ENCODE results near the gene ZDHHC24. TPM values are rescaled to one million over a fixed set of nuclear protein-coding genes. Genes with fewer than 3 reads are reported as not detected.

ZDHHC24 gene
- total RNA-seq, 1 donor from 2014 or later: 12.5 TPM

DNA sequence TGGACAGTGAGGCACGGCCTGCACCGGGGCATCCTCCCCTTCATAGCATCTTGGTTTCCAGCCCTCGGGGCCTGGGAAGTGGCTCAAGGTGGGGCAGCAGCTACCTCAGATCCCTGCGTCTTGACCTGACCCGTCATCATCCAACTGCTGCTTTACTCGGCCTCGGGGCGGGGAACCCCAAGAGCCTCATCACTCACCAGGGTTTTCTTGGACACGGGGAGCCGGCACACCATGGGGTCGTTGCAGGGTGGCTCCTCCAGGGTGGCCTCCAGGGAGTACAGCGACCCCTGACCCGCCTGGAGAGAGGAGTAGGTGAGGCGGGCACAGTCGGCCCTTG lies 21.9 kb upstream of the ZDHHC24 start:
- intact Hi-C loops (cut with micrococcal nuclease): no loop called here

DNA sequence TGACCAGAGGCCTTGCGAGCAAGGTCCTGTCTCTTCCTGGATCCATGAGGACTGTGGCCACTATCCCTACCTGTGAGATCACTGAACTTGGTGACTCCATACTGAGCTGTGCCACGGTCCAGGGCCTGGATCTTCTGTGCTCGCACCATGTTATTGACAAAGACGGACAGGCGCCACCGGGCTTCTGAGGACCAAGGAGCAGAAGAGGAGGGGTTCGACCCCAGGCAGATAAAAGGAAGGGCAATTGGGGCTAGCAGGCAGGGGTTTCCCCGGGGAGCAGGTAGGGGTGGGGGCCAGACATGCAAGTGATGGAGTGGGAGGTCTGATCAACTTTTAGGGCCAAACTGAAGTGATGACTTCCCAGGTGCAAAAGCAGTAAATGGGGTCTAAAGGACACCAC lies 20.4 kb upstream of the ZDHHC24 start:
- intact Hi-C loops (cut with micrococcal nuclease): no loop called here

DNA sequence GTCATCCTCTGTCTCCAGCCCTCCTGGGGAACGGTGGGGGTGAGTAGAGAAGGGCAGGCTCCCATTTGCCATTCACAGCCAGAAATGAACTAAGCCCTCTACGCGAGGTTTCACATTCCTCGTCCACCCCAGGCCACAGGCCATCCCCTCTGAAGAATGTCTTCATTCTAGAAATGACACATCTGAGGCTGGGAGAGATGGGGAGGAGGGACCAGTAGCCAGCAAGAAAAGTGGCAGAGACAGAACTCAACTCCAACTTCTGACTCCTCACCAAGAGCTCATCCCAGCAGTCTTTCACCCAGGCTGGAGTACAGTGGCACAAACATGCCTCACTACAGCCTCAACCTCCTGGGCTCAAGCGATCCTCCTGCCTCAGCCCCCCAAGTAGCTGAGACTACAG lies 19.1 kb upstream of the ZDHHC24 start:
- intact Hi-C loops (cut with micrococcal nuclease): no loop called here

DNA sequence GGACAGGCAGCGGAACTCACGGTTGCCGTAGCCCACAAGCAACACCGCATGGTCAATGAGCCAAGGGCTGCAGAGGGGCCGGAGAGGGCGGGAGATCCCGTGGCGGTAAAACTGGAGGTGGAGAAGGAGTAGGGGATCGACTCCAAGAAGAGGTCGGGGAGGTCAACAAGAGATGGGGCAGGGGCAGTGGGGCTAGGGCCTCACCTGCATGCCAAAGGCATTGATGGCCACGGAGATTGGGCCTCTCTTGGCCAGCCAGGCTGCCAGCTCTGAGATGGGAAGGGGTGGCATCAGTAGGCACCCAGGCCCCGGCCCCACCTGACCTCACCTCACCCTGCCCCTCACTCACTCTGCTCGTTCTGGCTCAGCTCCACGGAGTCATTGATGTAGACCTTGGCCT lies 18.7 kb upstream of the ZDHHC24 start:
- intact Hi-C loops (cut with micrococcal nuclease): no loop called here

DNA sequence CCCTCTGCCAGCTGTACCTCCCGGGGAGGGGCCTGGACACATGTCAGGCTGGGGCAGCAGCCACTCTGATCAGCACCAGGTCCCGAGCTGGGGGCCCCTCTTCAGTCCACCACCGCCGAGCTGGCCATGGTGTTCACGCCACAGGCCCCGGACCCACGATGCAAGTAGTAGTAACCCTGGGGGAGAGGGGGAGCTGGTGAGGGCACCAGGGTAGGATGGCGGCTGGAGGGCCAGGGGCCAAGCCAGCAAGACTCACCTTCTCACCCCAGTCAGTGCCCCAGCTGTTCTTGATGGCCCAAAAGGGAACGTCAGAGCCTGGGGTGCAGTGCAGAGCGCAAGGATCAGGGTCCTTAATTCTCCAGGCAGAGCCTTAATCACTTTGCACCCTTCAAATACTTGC lies 18.0 kb upstream of the ZDHHC24 start:
- intact Hi-C loops (cut with micrococcal nuclease): no loop called here

DNA sequence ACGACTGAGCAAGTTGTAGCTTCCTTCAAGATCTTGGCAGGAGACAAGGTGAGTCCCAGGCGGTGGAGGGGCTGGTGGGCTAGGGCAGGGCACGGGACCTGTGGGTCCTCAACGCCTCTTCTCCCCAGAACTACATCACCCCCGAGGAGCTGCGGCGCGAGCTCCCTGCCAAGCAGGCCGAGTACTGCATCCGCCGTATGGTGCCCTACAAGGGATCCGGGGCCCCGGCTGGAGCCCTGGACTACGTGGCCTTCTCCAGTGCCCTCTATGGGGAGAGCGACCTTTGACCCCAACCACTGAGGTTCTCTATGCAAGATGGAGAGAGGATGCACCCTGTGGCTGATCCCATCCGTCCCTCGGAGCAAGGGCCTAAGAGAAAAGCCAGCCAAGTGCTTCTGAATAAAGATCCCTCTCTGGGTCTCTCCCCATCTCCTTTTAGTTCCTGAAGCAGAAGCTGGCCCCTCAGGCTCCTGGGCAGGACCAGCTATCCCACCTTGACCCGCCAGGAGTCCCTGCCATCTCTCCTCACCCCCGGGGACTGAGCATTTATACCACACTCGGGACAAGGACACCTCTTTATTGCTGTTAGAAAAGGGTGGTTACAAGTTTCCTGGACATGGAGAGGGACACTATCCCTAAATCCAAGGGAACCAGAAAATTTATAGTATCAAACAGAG lies 17.2 kb upstream of the ZDHHC24 start:
- intact Hi-C loops (cut with micrococcal nuclease): no loop called here

DNA sequence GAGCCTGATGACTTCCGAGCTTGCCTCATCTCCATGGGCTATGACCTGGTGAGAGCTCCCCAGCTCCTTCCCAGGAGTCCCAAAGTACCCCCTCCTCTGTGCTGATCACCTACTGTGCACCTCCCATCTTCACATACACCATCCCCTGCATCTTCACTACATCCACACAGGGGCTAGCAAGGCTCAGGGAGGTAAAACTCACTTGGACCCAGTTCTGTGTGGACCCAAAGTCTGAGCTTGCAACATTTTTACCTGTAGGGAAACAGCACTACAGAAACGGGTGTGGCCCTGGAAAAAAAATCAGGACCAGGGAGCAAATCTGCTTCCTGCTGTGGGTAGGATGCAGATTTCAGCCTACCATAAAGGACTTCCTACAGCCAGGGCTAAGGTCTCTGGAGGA lies 16.4 kb upstream of the ZDHHC24 start:
- intact Hi-C loops (cut with micrococcal nuclease): no loop called here

DNA sequence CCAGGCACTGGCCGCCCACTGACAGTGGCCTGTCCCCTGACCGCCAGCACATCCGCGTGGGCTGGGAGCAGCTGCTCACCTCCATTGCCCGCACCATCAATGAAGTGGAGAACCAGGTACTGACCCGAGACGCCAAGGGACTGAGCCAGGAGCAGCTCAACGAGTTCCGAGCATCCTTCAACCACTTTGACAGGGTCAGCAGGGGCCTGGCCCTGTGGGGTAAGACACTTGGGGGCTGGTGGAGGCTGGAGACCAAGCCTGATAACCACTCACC lies 16.1 kb upstream of the ZDHHC24 start:
- intact Hi-C loops (cut with micrococcal nuclease): no loop called here

DNA sequence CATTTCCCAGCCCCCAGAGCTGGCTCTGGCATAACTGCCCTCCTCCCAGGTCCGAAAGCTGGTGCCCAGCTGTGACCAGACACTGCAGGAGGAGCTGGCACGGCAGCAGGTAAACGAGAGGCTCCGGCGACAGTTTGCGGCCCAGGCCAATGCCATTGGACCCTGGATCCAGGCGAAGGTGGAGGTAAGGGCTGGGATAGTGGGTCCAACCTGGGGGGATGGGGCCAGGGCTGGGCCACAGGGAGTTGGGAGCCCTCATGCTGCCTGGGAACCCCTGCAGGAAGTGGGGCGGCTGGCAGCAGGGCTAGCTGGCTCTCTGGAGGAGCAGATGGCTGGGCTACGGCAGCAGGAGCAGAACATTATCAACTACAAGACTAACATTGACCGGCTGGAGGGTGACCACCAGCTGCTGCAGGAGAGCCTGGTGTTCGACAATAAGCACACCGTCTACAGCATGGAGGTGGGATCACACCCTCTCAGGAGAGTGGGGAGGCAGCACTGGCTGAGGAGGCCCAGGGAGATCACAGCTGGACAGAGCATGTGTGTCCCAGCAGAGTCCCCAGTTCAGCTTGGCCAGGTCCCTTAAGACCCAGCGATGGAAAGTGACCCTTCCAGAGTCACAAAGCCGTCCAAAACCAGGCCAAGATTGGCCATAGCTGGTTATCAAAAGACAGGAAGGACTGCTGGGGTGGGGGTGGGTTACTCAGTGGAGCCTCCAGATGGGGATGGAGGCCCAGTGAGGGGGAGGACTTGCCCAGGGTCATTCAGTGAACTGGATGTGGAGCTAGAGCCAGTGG lies 15.5 kb upstream of the ZDHHC24 start:
- intact Hi-C loops (cut with micrococcal nuclease): no loop called here

DNA sequence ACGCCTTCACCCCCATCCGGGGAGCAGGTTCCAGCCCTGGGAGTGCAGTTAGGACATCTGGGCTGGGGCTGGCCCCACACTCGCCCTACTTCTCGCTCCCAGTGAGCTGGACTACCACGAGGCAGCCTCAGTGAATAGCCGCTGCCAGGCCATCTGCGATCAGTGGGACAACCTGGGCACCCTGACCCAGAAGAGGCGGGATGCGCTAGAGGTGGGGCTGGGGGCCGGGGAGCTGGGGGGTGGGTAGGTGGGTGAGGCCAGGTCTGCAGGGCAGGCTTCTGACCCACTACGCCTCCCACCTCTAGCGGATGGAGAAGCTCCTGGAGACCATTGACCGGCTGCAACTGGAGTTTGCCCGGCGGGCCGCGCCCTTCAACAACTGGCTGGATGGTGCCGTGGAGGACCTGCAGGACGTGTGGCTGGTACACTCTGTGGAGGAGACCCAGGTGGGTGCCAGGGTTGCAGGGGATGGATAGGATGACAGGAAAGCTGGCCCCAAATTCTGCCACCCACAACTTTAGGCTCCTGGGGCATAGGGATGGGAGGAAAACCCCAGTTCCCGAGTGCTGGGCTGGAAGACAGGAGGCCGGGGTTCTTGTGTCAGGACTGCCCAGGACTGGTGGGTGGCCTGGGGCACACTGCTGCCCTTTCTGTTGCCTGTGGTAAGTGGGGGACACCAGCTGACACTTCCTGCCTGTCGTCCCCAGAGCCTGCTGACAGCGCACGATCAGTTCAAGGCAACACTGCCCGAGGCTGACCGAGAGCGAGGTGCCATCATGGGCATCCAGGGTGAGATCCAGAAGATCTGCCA lies 14.2 kb upstream of the ZDHHC24 start:
- intact Hi-C loops (cut with micrococcal nuclease): no loop called here

DNA sequence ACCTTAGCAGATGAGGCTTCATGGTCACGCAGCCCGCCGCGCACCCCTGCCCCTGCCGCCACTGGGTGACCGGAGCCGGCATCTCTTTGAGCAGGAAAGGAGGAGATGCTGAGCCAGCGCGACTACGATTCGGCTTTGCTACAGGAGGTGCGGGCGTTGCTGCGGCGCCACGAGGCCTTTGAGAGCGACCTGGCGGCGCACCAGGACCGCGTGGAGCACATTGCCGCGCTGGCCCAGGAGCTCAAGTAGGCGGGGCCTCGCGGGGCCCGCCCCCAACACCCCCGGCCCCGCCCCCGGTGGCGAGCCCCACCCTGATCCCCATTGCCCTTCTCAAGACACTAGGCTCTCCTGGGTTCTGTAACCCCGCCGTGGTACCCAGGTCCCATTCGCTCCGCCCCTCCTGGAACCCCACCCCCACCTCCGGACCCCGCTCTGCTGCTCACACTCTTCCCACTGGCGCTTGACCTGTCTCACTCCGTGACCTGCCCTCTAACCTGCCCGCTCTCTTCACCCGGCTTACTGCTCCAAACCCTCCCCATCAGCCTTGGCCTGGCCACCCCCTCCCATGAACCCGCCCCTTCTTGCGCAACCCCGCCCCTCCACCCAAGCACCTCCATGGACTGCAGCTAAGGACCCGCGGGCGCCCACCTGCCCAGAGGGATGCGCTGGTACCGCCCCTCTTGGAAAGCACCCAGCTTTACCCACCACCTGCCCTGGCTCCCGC lies 13.5 kb upstream of the ZDHHC24 start:
- intact Hi-C loops (cut with micrococcal nuclease): no loop called here

DNA sequence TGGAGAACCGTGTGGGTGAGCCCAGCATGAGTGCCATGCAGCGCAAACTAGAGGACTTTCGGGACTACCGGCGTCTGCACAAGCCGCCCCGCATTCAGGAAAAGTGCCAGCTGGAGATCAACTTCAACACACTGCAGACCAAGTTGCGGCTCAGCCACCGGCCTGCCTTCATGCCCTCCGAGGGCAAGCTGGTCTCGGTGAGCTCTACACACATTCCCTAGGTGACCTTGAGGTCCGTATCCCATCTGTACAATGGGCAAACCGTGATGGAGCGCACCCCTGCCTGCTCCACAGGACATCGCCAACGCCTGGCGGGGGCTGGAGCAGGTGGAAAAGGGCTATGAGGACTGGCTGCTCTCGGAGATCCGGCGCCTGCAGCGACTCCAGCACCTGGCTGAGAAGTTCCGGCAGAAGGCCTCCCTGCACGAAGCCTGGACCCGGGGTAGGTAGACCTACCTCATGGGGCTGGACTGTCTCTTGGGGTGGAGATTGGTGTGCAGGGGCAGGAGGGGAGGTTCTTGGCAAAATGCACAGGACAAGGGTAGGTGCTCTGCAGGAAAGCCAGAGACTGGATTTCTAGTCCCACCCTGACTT lies 12.0 kb upstream of the ZDHHC24 start:
- intact Hi-C loops (cut with micrococcal nuclease): no loop called here

DNA sequence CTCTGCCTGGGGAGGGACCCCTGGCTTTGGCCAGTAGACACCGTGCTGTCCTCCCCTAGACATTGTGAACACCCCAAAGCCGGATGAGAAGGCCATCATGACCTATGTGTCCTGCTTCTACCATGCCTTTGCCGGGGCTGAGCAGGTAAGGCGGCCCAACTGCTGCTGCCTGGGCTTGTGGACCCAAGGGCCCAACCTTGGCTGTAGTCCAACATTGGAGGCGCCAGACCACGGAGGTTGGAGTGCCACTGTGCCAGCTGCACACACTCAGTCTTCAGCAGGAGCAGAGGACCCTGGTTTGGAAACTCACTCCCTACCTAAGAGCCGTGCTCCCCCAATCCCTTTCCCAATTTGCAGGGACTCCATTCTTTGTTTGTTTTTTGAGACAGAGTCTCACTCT lies 10.2 kb upstream of the ZDHHC24 start:
- intact Hi-C loops (cut with micrococcal nuclease): no loop called here

DNA sequence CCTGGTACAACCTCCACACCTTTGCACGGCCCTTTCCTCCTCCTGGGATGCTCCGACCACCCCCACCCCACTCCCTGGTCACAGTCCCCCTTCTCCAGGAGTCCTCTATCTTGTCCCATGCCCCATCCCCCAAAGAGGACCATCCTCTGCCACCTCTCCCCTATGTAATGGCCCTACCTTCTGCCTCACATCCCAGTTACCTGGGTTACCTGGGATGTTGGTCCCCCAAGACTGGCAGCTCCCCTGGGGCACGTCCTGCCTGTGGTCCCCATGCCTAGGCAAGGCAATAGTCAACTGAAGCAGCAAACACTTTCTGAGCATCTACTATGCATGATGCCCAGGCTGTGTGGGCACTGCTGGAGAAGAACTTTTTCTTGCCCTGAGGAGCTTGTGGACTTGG lies 9.6 kb upstream of the ZDHHC24 start:
- intact Hi-C loops (cut with micrococcal nuclease): no loop called here

DNA sequence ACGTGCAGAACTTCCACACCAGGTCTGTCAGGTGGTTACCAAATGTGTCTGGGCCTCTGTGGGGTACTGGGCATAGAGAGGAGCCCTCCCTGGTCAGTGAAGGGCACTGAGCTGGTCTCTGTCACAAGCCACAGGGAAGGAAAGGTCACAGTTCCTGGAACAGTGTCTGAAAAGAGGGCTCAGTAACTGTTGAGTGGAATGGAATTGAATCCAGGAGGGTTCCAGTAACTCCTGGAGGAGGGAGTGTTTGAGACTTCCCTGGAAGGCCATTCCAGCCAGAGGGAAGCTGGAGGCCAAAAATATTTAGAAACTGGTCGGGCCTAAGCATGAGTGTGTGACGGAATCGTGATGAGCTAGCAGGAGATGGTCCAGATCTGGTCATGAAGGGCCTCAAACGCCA lies 8.8 kb upstream of the ZDHHC24 start:
- intact Hi-C loops (cut with micrococcal nuclease): no loop called here

DNA sequence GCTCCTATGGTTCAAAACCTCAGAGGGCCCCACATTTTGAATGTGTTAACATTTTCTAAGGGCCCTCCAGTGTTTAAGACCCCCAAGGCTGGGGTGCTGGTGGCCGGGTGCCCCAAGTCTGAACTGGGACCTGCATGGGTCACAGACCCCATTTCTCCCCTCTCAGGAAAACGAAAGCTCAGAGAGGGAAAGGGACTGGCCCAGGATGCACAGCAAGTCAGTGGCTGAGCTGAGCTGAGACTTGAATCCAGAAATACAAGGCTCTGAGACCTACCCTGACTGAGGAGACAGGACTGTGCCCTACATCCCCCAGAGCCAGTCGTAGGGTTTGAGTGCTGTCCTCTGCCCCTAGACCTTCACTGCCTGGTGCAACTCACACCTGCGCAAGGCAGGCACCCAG lies 5.0 kb upstream of the ZDHHC24 start:
- intact Hi-C loops (cut with micrococcal nuclease): no loop called here

DNA sequence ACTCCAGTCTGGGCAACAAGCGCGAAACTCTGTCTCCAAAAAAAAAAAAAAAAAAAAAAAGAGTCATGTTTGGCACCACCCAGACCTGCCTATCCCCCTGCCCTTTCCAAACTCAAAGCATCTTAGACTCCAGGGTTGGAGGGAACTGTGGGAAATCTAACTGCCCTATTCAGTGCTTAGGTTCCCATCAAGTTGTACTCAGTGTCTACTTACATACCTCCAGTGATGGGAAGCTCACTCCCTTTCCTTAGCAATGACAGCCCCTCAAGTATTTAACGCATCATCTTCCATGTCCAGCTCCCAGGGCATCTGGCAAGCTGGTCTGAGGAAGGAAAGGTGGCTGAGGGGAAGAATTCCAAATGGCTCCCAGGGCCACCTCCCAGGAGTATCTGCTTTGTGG lies 3.8 kb upstream of the ZDHHC24 start:
- intact Hi-C loops (cut with micrococcal nuclease): no loop called here

DNA sequence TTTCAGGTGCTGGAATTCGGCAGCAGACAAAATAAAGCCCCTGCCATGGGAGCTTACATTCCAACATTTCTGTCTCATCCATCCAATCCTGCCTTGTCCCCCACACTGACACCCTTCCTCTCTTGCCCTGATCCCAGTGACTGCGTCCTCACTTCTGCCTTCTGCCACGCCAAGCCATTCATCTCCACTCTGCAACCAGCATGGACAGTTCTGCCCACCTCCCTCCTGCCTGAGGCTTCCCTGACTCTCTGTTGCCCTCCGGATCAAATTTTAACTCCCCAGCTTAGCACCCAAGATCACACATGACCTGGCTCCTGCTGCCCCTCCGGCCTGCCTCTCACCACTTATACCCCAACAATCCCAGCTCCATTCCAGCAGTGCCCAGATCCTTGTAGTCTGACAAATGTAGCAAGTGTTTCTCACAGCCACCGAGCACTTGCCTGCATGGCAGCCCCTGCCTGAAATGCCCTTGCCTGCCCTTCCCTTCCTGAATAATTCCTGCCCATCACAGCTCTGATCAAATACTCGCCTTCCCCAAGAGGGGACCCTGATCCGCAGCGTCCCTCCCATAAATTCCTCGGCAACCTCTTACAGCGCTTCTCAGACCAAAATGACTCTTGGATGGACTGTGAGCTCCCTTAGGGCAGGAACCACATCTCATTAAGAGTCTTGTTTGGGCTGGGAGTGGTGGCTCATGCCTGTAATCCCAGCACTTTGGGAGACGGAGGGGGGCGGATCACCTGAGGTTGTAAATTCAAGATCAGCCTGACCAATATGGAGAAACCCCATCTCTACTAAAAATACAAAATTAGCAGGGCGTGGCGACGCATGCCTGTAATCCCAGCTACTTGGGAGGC lies 3.2 kb upstream of the ZDHHC24 start:
- intact Hi-C loops (cut with micrococcal nuclease): no loop called here

DNA sequence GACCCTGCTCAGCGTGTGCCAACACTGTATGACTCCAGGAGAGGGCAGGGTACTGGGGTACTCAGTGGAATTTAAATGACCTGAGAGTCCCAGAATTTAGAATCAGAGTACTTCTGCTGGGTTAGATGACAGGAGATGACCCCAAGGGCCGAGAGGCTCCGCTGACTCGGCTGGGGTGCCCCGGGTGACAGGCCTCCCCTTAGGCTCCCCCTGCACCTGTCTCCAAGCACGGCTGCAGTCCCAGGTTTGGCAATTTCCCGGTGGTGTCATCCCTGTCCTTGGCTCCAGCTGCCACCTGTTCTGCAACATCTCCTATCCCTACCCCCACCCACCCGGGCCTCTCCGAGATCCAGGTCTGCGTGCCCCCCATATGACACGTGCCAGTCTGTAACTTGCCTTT lies 2.2 kb upstream of the ZDHHC24 start:
- intact Hi-C loops (cut with micrococcal nuclease): no loop called here

DNA sequence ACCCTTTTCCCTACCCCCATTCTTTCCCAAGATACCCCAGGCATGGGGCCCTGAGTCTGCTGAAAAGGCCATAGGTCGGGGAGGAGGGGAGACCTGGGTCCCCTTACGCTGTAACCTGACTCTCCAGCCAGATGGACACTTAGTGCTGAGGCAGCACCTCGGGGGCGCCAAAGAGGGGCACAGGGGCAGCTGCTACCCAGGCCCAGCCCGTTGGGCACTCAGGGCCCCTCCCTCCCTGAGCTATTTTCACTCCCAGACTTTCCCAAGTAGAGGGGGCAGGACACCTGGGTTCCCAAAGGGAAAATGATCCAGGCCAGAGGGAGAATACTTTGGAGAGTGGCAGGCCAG lies 1.8 kb upstream of the ZDHHC24 start:
- intact Hi-C loops (cut with micrococcal nuclease): no loop called here

All from T-helper 2 cell treated with Interferon-gamma antibody and Interleukin-4, amounts not matched to agents 100 ng/mL and 5 ng/mL, for 36 hours (primary cell).